Neural cell (in vitro differentiated cells): ENCODE measurements around the gene NUB1.

ENCODE experiments used
- EZH2 ChIP-seq: fragments of 200-600, 300-800 bp; shearing (Covaris generic), sonication (generic); IDR thresholded peaks from 2 replicates; pipeline ENCODE4 v1.6.1; 2014; ENCODE audit warnings: antibody characterized with exemption, low read length, borderline replicate concordance, mild to moderate bottlenecking; ENCODE audit not compliant: insufficient read depth, poor library complexity, severe bottlenecking
- MXI1 ChIP-seq: fragments of 450-650 bp; conservative IDR thresholded peaks from 2 replicates; pipeline ENCODE4 v1.6.1; 2014; ENCODE audit warnings: antibody characterized with exemption, mild to moderate bottlenecking; ENCODE audit not compliant: poor library complexity, severe bottlenecking
- POLR2AphosphoS5 ChIP-seq: IDR thresholded peaks from 2 replicates; pipeline ENCODE4 v1.6.1; 2012
- TAF1 ChIP-seq: IDR thresholded peaks from 2 replicates; pipeline ENCODE4 v1.6.1; 2012; ENCODE audit warnings: low read depth
- TF ChIP-seq, protein P1 (sequence below): fragments of 450-650 bp; IDR thresholded peaks from 2 replicates; pipeline ENCODE4 v1.5.1; 2014; ENCODE audit warnings: antibody characterized with exemption, mild to moderate bottlenecking, moderate library complexity; ENCODE audit not compliant: poor library complexity, severe bottlenecking

DNA sequence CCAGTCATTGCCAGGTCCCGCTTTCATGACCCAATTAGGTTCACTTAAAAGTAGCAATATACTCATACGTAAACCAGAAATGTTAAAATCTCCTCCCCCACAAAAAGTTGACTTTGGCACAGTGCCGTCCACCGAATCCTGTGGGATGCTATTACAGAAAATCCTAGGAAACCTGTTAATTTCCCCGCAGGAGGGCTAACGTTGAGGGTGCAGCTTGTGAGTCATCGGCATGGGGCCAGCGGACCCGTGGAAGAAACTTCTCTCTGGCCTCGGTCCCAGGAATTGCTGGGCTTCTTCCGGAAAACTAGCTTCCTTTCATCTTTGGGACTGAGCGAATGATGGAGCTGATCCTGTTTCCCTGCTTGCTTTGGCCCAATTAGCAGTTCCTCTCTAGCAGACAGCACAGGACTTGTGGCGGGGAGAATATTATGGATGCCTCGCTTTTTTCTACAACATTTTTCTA is 84.9 kb downstream of the NUB1 start:
- TF ChIP-seq, protein P1, sequence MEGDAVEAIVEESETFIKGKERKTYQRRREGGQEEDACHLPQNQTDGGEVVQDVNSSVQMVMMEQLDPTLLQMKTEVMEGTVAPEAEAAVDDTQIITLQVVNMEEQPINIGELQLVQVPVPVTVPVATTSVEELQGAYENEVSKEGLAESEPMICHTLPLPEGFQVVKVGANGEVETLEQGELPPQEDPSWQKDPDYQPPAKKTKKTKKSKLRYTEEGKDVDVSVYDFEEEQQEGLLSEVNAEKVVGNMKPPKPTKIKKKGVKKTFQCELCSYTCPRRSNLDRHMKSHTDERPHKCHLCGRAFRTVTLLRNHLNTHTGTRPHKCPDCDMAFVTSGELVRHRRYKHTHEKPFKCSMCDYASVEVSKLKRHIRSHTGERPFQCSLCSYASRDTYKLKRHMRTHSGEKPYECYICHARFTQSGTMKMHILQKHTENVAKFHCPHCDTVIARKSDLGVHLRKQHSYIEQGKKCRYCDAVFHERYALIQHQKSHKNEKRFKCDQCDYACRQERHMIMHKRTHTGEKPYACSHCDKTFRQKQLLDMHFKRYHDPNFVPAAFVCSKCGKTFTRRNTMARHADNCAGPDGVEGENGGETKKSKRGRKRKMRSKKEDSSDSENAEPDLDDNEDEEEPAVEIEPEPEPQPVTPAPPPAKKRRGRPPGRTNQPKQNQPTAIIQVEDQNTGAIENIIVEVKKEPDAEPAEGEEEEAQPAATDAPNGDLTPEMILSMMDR = no peak
- TF ChIP-seq MXI1 = no peak
- no peak for TF ChIP-seq POLR2AphosphoS5
- no peak for TF ChIP-seq EZH2
- no peak for TF ChIP-seq TAF1
